GM23338 (cell line): ENCODE results near the gene ERC2. TPM values are rescaled to one million over a fixed set of nuclear protein-coding genes. Genes with fewer than 3 reads are reported as not detected.

Source experiments
- ATAC-seq: fragments of 200-7000 bp; cut with Tn5 transposase; 3 replicates; pipeline ENCODE4 v1.9.1; 2020
- DNase-seq: peaks from one replicate; pipeline ENCODE4 v3.0.0-alpha.2; 2015; ENCODE audit warnings: low spot score
- H2AFZ ChIP-seq: fragments of 200-600 bp; sonication (generic); 2 replicates; pipeline ENCODE4 v1.8.0; 2016; ENCODE audit warnings: antibody characterized with exemption, mild to moderate bottlenecking, moderate library complexity
- H3F3A ChIP-seq: fragments of 200-600 bp; sonication (generic); replicated peaks from 2 replicates; pipeline ENCODE4 v1.8.0; 2017; ENCODE audit warnings: antibody characterized with exemption, mixed run types, low read depth
- H3K27ac ChIP-seq: fragments of 200-600 bp; sonication (generic); 2 replicates; pipeline ENCODE4 v1.6.1; 2016; ENCODE audit warnings: low read depth
- H3K27me3 ChIP-seq: fragments of 200-600 bp; sonication (generic); 2 replicates; pipeline ENCODE4 v1.8.0; 2016; ENCODE audit warnings: mild to moderate bottlenecking, mixed run types, moderate library complexity; ENCODE audit not compliant: insufficient read depth
- H3K36me3 ChIP-seq: fragments of 200-600 bp; sonication (generic); 2 replicates; pipeline ENCODE4 v1.8.0; 2016; ENCODE audit warnings: mild to moderate bottlenecking; ENCODE audit not compliant: insufficient read depth
- H3K4me1 ChIP-seq: fragments of 200-600 bp; sonication (generic); 2 replicates; pipeline ENCODE4 v1.8.0; 2016; ENCODE audit warnings: mild to moderate bottlenecking, moderate library complexity; ENCODE audit not compliant: insufficient read depth
- H3K4me2 ChIP-seq: fragments of 200-600 bp; sonication (generic); 2 replicates; pipeline ENCODE4 v1.7.1; 2017; ENCODE audit warnings: mixed run types
- H3K4me3 ChIP-seq: fragments of 200-600 bp; sonication (generic); 2 replicates; pipeline ENCODE4 v1.6.1; 2016; ENCODE audit warnings: mixed run types
- H3K79me2 ChIP-seq: fragments of 200-600 bp; sonication (generic); replicated peaks from 2 replicates; pipeline ENCODE4 v1.8.0; 2017; ENCODE audit warnings: mild to moderate bottlenecking; ENCODE audit not compliant: insufficient read depth
- H3K9me2 ChIP-seq: fragments of 200-600 bp; sonication (generic); 2 replicates; pipeline ENCODE4 v1.8.0; 2017; ENCODE audit not compliant: insufficient read depth
- H4K20me1 ChIP-seq: fragments of 200-600 bp; sonication (generic); replicated peaks from 2 replicates; pipeline ENCODE4 v1.8.0; 2017; ENCODE audit warnings: mild to moderate bottlenecking; ENCODE audit not compliant: insufficient read depth
- H3K27ac Mint-ChIP-seq: 2 replicates; pipeline ENCODE4 v1.8.0; 2020; ENCODE audit warnings: inconsistent platforms, mild to moderate bottlenecking, moderate library complexity, mixed read lengths
- H3K27me3 Mint-ChIP-seq: 3 replicates; pipeline ENCODE4 v1.8.0; 2022; ENCODE audit warnings: low read depth, mild to moderate bottlenecking, moderate library complexity, mixed read lengths, inconsistent platforms; ENCODE audit not compliant: insufficient read depth, poor library complexity
- H3K36me3 Mint-ChIP-seq: 3 replicates; pipeline ENCODE4 v1.8.0; 2021; ENCODE audit warnings: low read depth, mild to moderate bottlenecking, inconsistent platforms, moderate library complexity, mixed read lengths
- H3K4me1 Mint-ChIP-seq: 3 replicates; pipeline ENCODE4 v1.8.0; 2020; ENCODE audit warnings: mild to moderate bottlenecking, inconsistent platforms, mixed read lengths
- H3K4me3 Mint-ChIP-seq: 3 replicates; pipeline ENCODE4 v1.8.0; 2021; ENCODE audit warnings: moderate library complexity, mild to moderate bottlenecking, inconsistent platforms, mixed read lengths
- H3K9me3 Mint-ChIP-seq: 3 replicates; pipeline ENCODE4 v1.8.0; 2020; ENCODE audit warnings: moderate library complexity, mild to moderate bottlenecking, inconsistent platforms, mixed read lengths
- CREB1 ChIP-seq: fragments of 250-450 bp; sonication (Bioruptor Pico); IDR thresholded peaks from 2 replicates; pipeline ENCODE4 v1.5.0; 2020; ENCODE audit warnings: low read depth, mild to moderate bottlenecking, moderate library complexity
- EZH2 ChIP-seq: fragments of 200-600 bp; sonication (generic); IDR thresholded peaks from one replicate; pipeline ENCODE4 v1.8.0; 2017; ENCODE audit warnings: antibody characterized with exemption, mild to moderate bottlenecking, low read depth; ENCODE audit not compliant: unreplicated experiment
- EZH2phosphoT487 ChIP-seq: fragments of 200-600 bp; sonication (generic); IDR thresholded peaks from one replicate; pipeline ENCODE4 v1.8.1; 2018; ENCODE audit warnings: antibody characterized with exemption; ENCODE audit not compliant: unreplicated experiment
- NANOG ChIP-seq: IDR thresholded peaks from 2 replicates; pipeline ENCODE4 v1.6.1; 2016; ENCODE audit warnings: antibody characterized with exemption, borderline replicate concordance
- STAT1 ChIP-seq: IDR thresholded peaks from one replicate; pipeline ENCODE4 v1.6.1; 2016; ENCODE audit warnings: antibody characterized with exemption; ENCODE audit not compliant: unreplicated experiment
- ZNF114 ChIP-seq: fragments of 250-450 bp; sonication (Bioruptor Pico); IDR thresholded peaks from 2 replicates; pipeline ENCODE4 v1.5.0; 2020; ENCODE audit warnings: mild to moderate bottlenecking, moderate library complexity
- polyA plus RNA-seq: library from polyadenylated mRNA; unstranded; fragments of >200 nt; fragmentation: Nextera tagmentation; extraction: Ambion mirVana; gene quantifications from 2 replicates; pipeline ENCODE4 v1.2.1, GENCODE V29; 2016
- total RNA-seq: library from RNA; depleted of rRNA; stranded (reverse); fragments of >200 nt; shearing (Covaris generic); gene quantifications from 2 replicates; pipeline ENCODE4 v1.2.3, GENCODE V29; 2014
- TF ChIP-seq, protein P1 (sequence below): fragments of 250-450 bp; sonication (Bioruptor Pico); IDR thresholded peaks from 2 replicates; pipeline ENCODE4 v1.5.0; 2020; ENCODE audit warnings: mild to moderate bottlenecking, moderate library complexity
- TF ChIP-seq, protein P2 (sequence below), 2 experiments: fragments of 200-600 bp in 1 of 2; sonication (generic) in 1 of 2; conservative IDR thresholded peaks; 2 replicates each; pipeline versions ENCODE4 v1.5.1 to v1.6.1; 2016 to 2017; ENCODE audit warnings: antibody characterized with exemption in 2 of 2, low read depth in 2 of 2, mild to moderate bottlenecking in 2 of 2, moderate library complexity in 1 of 2

Gene ERC2
- total and polyA plus RNA-seq, 2 experiments from 2014 or later = 11.8 to 13.7 TPM

DNA sequence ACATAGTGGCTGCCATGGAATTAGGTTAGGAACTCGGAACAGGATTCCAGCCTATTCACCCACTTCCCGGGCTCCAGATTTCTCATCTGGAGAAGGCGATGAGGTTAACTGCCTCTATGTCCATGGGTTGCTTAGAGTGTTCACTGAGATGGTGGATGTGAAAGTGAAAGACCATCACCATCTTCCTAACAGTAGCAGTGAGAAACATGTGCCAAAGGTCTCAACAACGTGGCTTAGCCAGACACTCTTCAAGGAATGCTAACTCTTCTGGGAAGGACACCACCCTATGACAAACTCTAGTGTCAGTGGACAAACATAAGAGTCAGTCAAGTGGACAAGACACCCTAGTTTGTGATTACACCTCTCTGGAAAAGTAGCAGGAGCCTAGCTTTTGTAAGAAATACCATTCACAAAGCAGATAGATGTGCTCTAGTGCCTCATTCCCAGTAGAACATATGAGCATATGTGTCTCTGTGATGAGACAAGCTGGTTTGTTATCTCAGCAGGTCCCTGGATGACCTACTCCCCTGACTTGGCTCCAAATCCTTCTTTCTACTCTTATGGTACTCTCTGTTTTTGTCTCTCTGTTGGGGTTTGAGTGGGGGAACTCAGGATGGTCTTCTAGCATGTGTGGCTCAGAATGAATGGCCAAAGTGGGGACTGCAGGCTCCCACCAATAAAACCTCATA lies 770.9 kb downstream of the ERC2 start:
- no peak overlapping the region for H3K4me3 ChIP-seq
- no peaks in the 10 kb centered on the region; the same call in 2 of the 3 replicates for H3K36me3 Mint-ChIP-seq
- H2AFZ ChIP-seq = no peak overlapping the region
- H3K36me3 ChIP-seq = no peaks in the 10 kb centered on the region
- H3K4me2 ChIP-seq = no peak overlapping the region
- ATAC-seq (no peak), DNase-seq (no peak)
- no peak overlapping the region for H3K27ac ChIP-seq
- TF ChIP-seq EZH2phosphoT487 (no peak), EZH2 (no peak), ZNF114 (CRISPR knock-in tag) (no peak), CREB1 (CRISPR knock-in tag) (no peak), STAT1 (no peak), NANOG (no peak)
- TF ChIP-seq, protein P1, sequence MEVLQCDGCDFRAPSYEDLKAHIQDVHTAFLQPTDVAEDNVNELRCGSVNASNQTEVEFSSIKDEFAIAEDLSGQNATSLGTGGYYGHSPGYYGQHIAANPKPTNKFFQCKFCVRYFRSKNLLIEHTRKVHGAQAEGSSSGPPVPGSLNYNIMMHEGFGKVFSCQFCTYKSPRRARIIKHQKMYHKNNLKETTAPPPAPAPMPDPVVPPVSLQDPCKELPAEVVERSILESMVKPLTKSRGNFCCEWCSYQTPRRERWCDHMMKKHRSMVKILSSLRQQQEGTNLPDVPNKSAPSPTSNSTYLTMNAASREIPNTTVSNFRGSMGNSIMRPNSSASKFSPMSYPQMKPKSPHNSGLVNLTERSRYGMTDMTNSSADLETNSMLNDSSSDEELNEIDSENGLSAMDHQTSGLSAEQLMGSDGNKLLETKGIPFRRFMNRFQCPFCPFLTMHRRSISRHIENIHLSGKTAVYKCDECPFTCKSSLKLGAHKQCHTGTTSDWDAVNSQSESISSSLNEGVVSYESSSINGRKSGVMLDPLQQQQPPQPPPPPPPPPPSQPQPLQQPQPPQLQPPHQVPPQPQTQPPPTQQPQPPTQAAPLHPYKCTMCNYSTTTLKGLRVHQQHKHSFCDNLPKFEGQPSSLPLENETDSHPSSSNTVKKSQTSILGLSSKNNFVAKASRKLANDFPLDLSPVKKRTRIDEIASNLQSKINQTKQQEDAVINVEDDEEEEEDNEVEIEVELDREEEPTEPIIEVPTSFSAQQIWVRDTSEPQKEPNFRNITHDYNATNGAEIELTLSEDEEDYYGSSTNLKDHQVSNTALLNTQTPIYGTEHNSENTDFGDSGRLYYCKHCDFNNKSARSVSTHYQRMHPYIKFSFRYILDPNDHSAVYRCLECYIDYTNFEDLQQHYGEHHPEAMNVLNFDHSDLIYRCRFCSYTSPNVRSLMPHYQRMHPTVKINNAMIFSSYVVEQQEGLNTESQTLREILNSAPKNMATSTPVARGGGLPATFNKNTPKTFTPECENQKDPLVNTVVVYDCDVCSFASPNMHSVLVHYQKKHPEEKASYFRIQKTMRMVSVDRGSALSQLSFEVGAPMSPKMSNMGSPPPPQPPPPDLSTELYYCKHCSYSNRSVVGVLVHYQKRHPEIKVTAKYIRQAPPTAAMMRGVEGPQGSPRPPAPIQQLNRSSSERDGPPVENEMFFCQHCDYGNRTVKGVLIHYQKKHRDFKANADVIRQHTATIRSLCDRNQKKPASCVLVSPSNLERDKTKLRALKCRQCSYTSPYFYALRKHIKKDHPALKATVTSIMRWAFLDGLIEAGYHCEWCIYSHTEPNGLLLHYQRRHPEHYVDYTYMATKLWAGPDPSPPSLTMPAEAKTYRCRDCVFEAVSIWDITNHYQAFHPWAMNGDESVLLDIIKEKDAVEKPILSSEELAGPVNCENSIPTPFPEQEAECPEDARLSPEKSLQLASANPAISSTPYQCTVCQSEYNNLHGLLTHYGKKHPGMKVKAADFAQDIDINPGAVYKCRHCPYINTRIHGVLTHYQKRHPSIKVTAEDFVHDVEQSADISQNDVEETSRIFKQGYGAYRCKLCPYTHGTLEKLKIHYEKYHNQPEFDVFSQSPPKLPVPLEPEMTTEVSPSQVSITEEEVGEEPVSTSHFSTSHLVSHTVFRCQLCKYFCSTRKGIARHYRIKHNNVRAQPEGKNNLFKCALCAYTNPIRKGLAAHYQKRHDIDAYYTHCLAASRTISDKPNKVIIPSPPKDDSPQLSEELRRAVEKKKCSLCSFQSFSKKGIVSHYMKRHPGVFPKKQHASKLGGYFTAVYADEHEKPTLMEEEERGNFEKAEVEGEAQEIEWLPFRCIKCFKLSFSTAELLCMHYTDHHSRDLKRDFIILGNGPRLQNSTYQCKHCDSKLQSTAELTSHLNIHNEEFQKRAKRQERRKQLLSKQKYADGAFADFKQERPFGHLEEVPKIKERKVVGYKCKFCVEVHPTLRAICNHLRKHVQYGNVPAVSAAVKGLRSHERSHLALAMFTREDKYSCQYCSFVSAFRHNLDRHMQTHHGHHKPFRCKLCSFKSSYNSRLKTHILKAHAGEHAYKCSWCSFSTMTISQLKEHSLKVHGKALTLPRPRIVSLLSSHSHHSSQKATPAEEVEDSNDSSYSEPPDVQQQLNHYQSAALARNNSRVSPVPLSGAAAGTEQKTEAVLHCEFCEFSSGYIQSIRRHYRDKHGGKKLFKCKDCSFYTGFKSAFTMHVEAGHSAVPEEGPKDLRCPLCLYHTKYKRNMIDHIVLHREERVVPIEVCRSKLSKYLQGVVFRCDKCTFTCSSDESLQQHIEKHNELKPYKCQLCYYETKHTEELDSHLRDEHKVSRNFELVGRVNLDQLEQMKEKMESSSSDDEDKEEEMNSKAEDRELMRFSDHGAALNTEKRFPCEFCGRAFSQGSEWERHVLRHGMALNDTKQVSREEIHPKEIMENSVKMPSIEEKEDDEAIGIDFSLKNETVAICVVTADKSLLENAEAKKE (CRISPR knock-in tag) = no peak
- TF ChIP-seq, protein P2, sequence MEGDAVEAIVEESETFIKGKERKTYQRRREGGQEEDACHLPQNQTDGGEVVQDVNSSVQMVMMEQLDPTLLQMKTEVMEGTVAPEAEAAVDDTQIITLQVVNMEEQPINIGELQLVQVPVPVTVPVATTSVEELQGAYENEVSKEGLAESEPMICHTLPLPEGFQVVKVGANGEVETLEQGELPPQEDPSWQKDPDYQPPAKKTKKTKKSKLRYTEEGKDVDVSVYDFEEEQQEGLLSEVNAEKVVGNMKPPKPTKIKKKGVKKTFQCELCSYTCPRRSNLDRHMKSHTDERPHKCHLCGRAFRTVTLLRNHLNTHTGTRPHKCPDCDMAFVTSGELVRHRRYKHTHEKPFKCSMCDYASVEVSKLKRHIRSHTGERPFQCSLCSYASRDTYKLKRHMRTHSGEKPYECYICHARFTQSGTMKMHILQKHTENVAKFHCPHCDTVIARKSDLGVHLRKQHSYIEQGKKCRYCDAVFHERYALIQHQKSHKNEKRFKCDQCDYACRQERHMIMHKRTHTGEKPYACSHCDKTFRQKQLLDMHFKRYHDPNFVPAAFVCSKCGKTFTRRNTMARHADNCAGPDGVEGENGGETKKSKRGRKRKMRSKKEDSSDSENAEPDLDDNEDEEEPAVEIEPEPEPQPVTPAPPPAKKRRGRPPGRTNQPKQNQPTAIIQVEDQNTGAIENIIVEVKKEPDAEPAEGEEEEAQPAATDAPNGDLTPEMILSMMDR (conservative IDR thresholded peaks at IDR 0.05; ENCODE audit: low read depth in 2 of 2) = no peak
- H3K9me3 Mint-ChIP-seq = no peaks in the 10 kb centered on the region
- H3K27me3 Mint-ChIP-seq = peaks cover 2% of the 10 kb centered on the region
- H3K4me1 ChIP-seq = peaks cover 24% of the 10 kb centered on the region
- no peaks in the 10 kb centered on the region; the same call in 1 of the 2 replicates for H3K9me2 ChIP-seq
- H3K79me2 ChIP-seq = no peaks in the 10 kb centered on the region
- H3K27me3 ChIP-seq = no peaks in the 10 kb centered on the region
- H3K4me3 Mint-ChIP-seq = no peak overlapping the region
- no peaks in the 10 kb centered on the region for H3F3A ChIP-seq
- H4K20me1 ChIP-seq = no peaks in the 10 kb centered on the region
- H3K4me1 Mint-ChIP-seq = peaks cover 36% of the 10 kb centered on the region
- H3K27ac Mint-ChIP-seq = no peak overlapping the region
